SK-N-SH (cell line): ENCODE measurements around the gene VSIG10L2. TPM values are rescaled to one million over a fixed set of nuclear protein-coding genes. Genes with fewer than 3 reads are reported as not detected.

Experiments
- CTCF ChIA-PET: fragments of 300-600, 350-600 bp; formaldehyde crosslinking; extraction: SDS; loops from one replicate; lab custom pipeline; 2021; lab: Yijun Ruan, JAX
- POLR2A ChIA-PET: fragments of 350-600 bp; sonication (Branson Sonifier 250); formaldehyde crosslinking; extraction: SDS; loops from one replicate; lab custom pipeline; 2020; ENCODE audit warnings: antibody characterized with exemption, inconsistent platforms; lab: Yijun Ruan, JAX
- DNase-seq: peaks from one replicate; pipeline ENCODE4 v3.0.0; 2012
- H2AFZ ChIP-seq: fragments of 200-600 bp; sonication (generic); 2 replicates; pipeline ENCODE4 v1.8.1; 2016; ENCODE audit warnings: antibody characterized with exemption, mild to moderate bottlenecking, low read depth
- H3F3A ChIP-seq: fragments of 200-600 bp; sonication (generic); replicated peaks from 2 replicates; pipeline ENCODE3; 2016; ENCODE audit warnings: antibody characterized with exemption, mild to moderate bottlenecking; ENCODE audit not compliant: insufficient read depth
- H3K27ac ChIP-seq, 2 experiments: fragments of 200-500 bp in 1 of 2; fragments of 200-600 bp in 1 of 2; sonication (Bioruptor generic) in 1 of 2; sonication (generic), shearing (Covaris generic) in 1 of 2; 2 replicates each; pipeline versions ENCODE4 v1.5.1 to v1.6.1; 2014 to 2016; ENCODE audit warnings: low read depth in 2 of 2, inconsistent platforms in 1 of 2, low read length in 1 of 2, mild to moderate bottlenecking in 1 of 2, mixed read lengths in 1 of 2
- H3K27me3 ChIP-seq: fragments of 200-600 bp; sonication (generic), shearing (Covaris generic); 2 replicates; pipeline ENCODE4 v1.6.1; 2016; ENCODE audit warnings: mixed run types; ENCODE audit not compliant: insufficient read depth
- H3K36me3 ChIP-seq, 2 experiments: fragments of 200-500 bp in 1 of 2; fragments of 200-600 bp in 1 of 2; sonication (Bioruptor generic) in 1 of 2; sonication (generic) in 1 of 2; replicated peaks in 1 of 2; 2 replicates each; pipeline versions ENCODE3 to v1.5.1; 2014 to 2016; ENCODE audit warnings: low read length in 1 of 2, mild to moderate bottlenecking in 1 of 2; ENCODE audit not compliant: insufficient read depth in 2 of 2, control insufficient read depth in 1 of 2
- H3K4me1 ChIP-seq, 2 experiments: fragments of 200-500 bp in 1 of 2; fragments of 200-600 bp in 1 of 2; sonication (Bioruptor generic) in 1 of 2; sonication (generic), shearing (Covaris generic) in 1 of 2; 2 replicates each; pipeline versions ENCODE4 v1.5.1 to v1.6.1; 2014 to 2016; ENCODE audit warnings: low read depth in 1 of 2, low read length in 1 of 2, mixed run types in 1 of 2; ENCODE audit not compliant: insufficient read depth in 2 of 2, control insufficient read depth in 1 of 2
- H3K4me2 ChIP-seq: fragments of 200-600 bp; sonication (generic), shearing (Covaris generic); 2 replicates; pipeline ENCODE4 v1.6.1; 2017; ENCODE audit warnings: mixed run types
- H3K4me3 ChIP-seq, 2 experiments: fragments of 200-500 bp in 1 of 2; fragments of 200-600 bp in 1 of 2; sonication (Bioruptor generic) in 1 of 2; sonication (generic), shearing (Covaris generic) in 1 of 2; 2 replicates each; pipeline versions ENCODE4 v1.5.1 to v1.8.1; 2014 to 2016; ENCODE audit warnings: low read depth in 2 of 2, inconsistent platforms in 1 of 2, low read length in 1 of 2, mild to moderate bottlenecking in 1 of 2, mixed read lengths in 1 of 2, moderate library complexity in 1 of 2
- H3K79me2 ChIP-seq: fragments of 200-600 bp; sonication (generic); 2 replicates; pipeline ENCODE4 v1.8.1; 2017; ENCODE audit warnings: mild to moderate bottlenecking; ENCODE audit not compliant: insufficient read depth
- H3K9ac ChIP-seq: fragments of 200-600 bp; sonication (generic); 2 replicates; pipeline ENCODE4 v1.6.1; 2017; ENCODE audit warnings: mixed run types
- H3K9me2 ChIP-seq: fragments of 200-600 bp; sonication (generic); 2 replicates; pipeline ENCODE4 v1.6.1; 2017; ENCODE audit warnings: mixed run types
- H3K9me3 ChIP-seq: fragments of 200-600 bp; sonication (generic); 2 replicates; pipeline ENCODE4 v1.6.1; 2017; ENCODE audit warnings: mixed run types, mild to moderate bottlenecking, moderate library complexity
- H4K20me1 ChIP-seq: fragments of 200-600 bp; sonication (generic); 2 replicates; pipeline ENCODE4 v1.6.1; 2017; ENCODE audit warnings: mild to moderate bottlenecking, mixed run types; ENCODE audit not compliant: insufficient read depth
- CHD2 ChIP-seq: fragments of 150-350 bp; IDR thresholded peaks from 2 replicates; pipeline ENCODE4 v1.6.1; 2018; ENCODE audit warnings: low read length; ENCODE audit not compliant: partially characterized antibody
- EP300 ChIP-seq, 2 experiments: IDR thresholded peaks; 2 replicates each; pipeline versions ENCODE4 v1.4.0 to v1.6.1; 2012; ENCODE audit warnings: borderline replicate concordance in 1 of 2, low read depth in 1 of 2, low read length in 1 of 2
- FOXJ3 ChIP-seq: sonication (generic); formaldehyde crosslinking; IDR thresholded peaks from 2 replicates; pipeline ENCODE4 v1.5.1; 2020; ENCODE audit warnings: mild to moderate bottlenecking, missing genetic modification reagents
- GATA2 ChIP-seq: sonication (generic); formaldehyde crosslinking; IDR thresholded peaks from 2 replicates; pipeline ENCODE4 v1.5.0; 2020; ENCODE audit warnings: mild to moderate bottlenecking, missing genetic modification reagents
- MXI1 ChIP-seq: IDR thresholded peaks from 2 replicates; pipeline ENCODE4 v1.6.1; 2012; ENCODE audit warnings: mild to moderate bottlenecking, low read depth, low read length, improper control_type of control experiment
- NFIC ChIP-seq: IDR thresholded peaks from 2 replicates; pipeline ENCODE4 v1.4.0; 2012; ENCODE audit warnings: borderline replicate concordance
- POLR2AphosphoS5 ChIP-seq: IDR thresholded peaks from 2 replicates; pipeline ENCODE4 v1.6.1; 2012; ENCODE audit warnings: low read depth, low read length
- RAD21 ChIP-seq: IDR thresholded peaks from 2 replicates; pipeline ENCODE4 v1.6.1; 2012; ENCODE audit warnings: mild to moderate bottlenecking, low read length
- RCOR1 ChIP-seq: fragments of 150-350 bp; IDR thresholded peaks from 2 replicates; pipeline ENCODE4 v1.6.1; 2017; ENCODE audit warnings: antibody characterized with exemption, low read length
- SIN3A ChIP-seq: IDR thresholded peaks from 2 replicates; pipeline ENCODE4 v1.6.1; 2012; ENCODE audit warnings: low read depth, mild to moderate bottlenecking, low read length, moderate library complexity, borderline replicate concordance
- TCF12 ChIP-seq: IDR thresholded peaks from 2 replicates; pipeline ENCODE4 v1.4.0; 2012
- USF1 ChIP-seq: IDR thresholded peaks from 2 replicates; pipeline ENCODE4 v1.4.0; 2012; ENCODE audit warnings: low read depth, borderline replicate concordance
- whole genome bisulfite sequencing: methylation state at CpG from one replicate; pipeline ENCODE4 v1.1.6; 2017; ENCODE audit warnings: low lambda C conversion rate; 5-methylcytosine and 5-hydroxymethylcytosine counted together
- polyA plus RNA-seq, 3 experiments: library from polyadenylated mRNA; depleted of rRNA; stranded (reverse); fragments of >200 nt; gene quantifications; 2 replicates each; pipeline ENCODE4 v1.2.3, GENCODE V29; 2012
- TF ChIP-seq, protein P1 (sequence below): IDR thresholded peaks from 2 replicates; pipeline ENCODE4 v1.4.0; 2012; ENCODE audit warnings: low read depth, borderline replicate concordance

Gene VSIG10L2
- polyA plus RNA-seq, 1 of the 3 experiments (the other 2 are of a cell fraction): 0.02 TPM

- H3K27me3 ChIP-seq: no peaks in the 10 kb centered on the region
- H2AFZ ChIP-seq: no peak overlapping the region
- no peaks in the 10 kb centered on the region for H3K79me2 ChIP-seq
- H3K4me1 ChIP-seq: peaks cover 0 to 51% of the 10 kb centered on the region in 2 experiments; a peak in 2 of 4 replicates
- H3K27ac ChIP-seq: peak overlapping the region in 1 of 2 experiments; percentile 97; a peak in 2 of 4 replicates
- no peak overlapping the region for H3K4me2 ChIP-seq
- H3F3A ChIP-seq: no peaks in the 10 kb centered on the region
- no peaks in the 10 kb centered on the region for H3K9me3 ChIP-seq
- H4K20me1 ChIP-seq: no peaks in the 10 kb centered on the region
- CTCF ChIA-PET: interaction anchor here (1.1 to 3.5 kb wide), 3 partner anchors 10 to 111 kb away, joined by 3 to 31 read pairs (median 13); no protein-coding TSS in a partner anchor
- H3K9me2 ChIP-seq: no peaks in the 10 kb centered on the region
- no peak overlapping the region for H3K4me3 ChIP-seq
- DNase-seq: no peak
- TF ChIP-seq RAD21 (no peak), FOXJ3 (CRISPR knock-in tag) (no peak)
- TF ChIP-seq, all 33 proteins: peak for 0
- no peaks in the 10 kb centered on the region for H3K36me3 ChIP-seq
- 87% methylated on average over 7 of the region's 11 CpGs for WGBS
- POLR2A ChIA-PET: interaction anchor here (1.0 kb wide), 1 partner anchor 162 kb away, joined by 3 read pairs; no protein-coding TSS in a partner anchor
- H3K9ac ChIP-seq: no peak overlapping the region
These were observed 4.3 kb downstream of the VSIG10L2 start for GRCh38 chr11:125950178-125950490.

DNA sequence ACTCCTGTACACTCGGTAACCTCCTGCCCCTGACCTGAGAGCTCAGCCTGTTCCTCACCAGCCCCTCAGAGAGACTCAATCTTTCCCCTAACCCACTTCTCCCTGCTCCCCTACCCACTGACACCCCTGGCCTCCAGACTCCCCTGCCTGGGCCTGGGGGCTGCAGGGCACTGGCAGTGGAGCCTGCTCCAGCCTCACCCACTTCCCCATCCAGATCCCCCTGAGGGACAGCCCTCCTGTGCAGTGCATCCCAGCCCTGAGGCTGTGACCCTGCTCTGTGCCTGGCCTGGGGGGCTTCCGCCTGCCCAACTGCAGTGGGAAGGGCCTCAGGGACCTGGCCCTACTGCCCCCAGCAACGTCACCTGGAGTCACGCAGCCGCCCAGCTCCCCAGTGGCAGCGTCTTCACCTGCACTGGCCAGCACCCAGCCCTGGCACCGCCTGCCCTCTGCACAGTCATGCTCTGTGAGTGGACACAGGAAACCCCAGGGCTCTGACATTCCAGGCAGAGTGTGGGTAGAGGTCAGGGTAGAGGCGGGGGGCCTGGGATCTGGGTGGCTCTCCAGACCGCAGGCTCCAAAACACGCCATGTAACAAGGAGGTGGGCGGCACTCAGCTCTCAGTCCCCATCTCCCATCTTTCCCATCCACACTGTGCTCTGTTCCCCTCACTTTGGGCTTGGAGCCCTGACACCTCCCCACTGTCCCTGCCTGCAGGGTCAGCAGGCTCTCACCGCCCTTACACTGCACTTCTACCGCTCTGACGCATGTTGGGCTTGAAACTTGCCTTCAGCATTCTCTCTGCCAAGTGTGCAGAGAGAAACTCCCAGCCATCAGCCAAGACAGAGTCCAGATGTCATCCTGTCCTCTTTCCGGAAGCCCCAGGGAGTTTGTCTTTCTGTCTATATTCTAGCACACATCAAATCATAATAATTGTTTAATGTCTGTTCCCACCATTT lies 5.1 kb downstream of the VSIG10L2 start:
- Histone ChIP-seq H3K4me2 (no peak overlapping the region), H3K9ac (no peak overlapping the region)
- TF ChIP-seq SIN3A (no peak), FOXJ3 (CRISPR knock-in tag) (peak; percentile 75), USF1 (no peak), RCOR1 (peak; percentile 48; the same call in 1 of the 2 replicates), CHD2 (peak; percentile 31), TCF12 (peak; percentile 68), EP300 (IDR thresholded peaks at IDR 0.05; ENCODE audit: borderline replicate concordance in 1 of 2, low read depth in 1 of 2, low read length in 1 of 2) (peak in 1 of 2 experiments; percentile 85; a peak in 2 of 4 replicates), POLR2AphosphoS5 (no peak), GATA2 (CRISPR knock-in tag) (0 out of 2 replicates have a peak, but pooled peaks have one; percentile 19), NFIC (peak; percentile 22; the same call in 1 of the 2 replicates), MXI1 (peak; percentile 75; the same call in 1 of the 2 replicates)
- TF ChIP-seq, protein P1, sequence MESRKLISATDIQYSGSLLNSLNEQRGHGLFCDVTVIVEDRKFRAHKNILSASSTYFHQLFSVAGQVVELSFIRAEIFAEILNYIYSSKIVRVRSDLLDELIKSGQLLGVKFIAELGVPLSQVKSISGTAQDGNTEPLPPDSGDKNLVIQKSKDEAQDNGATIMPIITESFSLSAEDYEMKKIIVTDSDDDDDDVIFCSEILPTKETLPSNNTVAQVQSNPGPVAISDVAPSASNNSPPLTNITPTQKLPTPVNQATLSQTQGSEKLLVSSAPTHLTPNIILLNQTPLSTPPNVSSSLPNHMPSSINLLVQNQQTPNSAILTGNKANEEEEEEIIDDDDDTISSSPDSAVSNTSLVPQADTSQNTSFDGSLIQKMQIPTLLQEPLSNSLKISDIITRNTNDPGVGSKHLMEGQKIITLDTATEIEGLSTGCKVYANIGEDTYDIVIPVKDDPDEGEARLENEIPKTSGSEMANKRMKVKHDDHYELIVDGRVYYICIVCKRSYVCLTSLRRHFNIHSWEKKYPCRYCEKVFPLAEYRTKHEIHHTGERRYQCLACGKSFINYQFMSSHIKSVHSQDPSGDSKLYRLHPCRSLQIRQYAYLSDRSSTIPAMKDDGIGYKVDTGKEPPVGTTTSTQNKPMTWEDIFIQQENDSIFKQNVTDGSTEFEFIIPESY: no peak
- TF ChIP-seq, all 33 proteins: peak for 8
- ChIA-PET POLR2A (interaction anchor here (1.0 to 1.8 kb wide), 3 partner anchors 111 to 164 kb away, joined by 3 to 8 read pairs (median 8); no protein-coding TSS in a partner anchor), CTCF (interaction anchor here (0.8 to 3.5 kb wide), 7 partner anchors 11 to 243 kb away, joined by 3 to 31 read pairs (median 4); no protein-coding TSS in a partner anchor)
- no peaks in the 10 kb centered on the region for H3F3A ChIP-seq
- H3K4me3 ChIP-seq: no peak overlapping the region; a peak in 1 of 4 replicates
- no peaks in the 10 kb centered on the region for H3K79me2 ChIP-seq
- H3K4me1 ChIP-seq: peaks cover 0 to 51% of the 10 kb centered on the region in 2 experiments; a peak in 2 of 4 replicates
- peak; percentile 89 for DNase-seq
- H3K27me3 ChIP-seq: no peaks in the 10 kb centered on the region
- no peaks in the 10 kb centered on the region for H3K9me3 ChIP-seq
- H3K27ac ChIP-seq: peak overlapping the region in 1 of 2 experiments; percentile 97; a peak in 2 of 4 replicates
- WGBS: 42% methylated on average over 4 of the region's 15 CpGs
- no peaks in the 10 kb centered on the region for H4K20me1 ChIP-seq
- H2AFZ ChIP-seq: no peak overlapping the region
- peaks cover 0 to under 1% of the 10 kb centered on the region in 2 experiments for H3K36me3 ChIP-seq
- no peaks in the 10 kb centered on the region for H3K9me2 ChIP-seq
